ENCODE data around the gene RXRA.

DNA sequence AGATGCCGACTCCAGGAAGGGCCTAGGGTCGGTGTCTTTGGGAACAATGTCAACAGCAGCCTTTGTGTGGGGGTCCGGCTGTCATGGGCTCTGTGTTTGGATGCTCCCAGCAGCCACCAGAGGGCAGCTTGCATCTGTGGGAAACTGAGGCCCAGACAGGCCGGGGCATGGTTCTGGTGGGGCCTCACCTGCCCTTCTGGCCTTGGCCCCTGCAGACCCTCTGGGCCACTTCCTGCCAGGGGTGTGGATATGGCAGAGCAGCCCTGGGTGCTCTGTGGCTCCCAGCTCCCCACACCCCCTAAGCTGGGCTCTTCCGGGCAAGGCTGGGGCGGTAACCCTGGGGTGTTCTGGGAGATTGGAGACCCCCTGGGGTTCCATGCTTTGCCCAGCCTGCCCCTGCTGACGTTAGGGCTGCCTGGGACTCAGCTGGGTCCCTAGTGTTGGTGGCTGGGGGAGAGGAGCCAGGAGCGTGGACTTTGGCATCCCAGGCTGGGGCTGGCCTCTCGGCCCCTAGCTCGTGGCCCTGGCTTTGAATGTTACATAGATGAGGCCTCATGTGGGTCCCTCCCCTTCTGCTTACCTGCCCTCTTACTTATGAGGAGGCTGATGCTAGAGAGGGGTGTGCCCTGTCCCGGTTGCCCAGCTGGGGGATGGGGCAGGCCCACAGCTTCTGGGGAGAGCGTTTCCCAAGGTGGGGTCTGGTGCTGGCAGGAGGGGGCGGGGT is 38.3 kb downstream of the RXRA start:
- TF ChIP-seq CTCF (IDR thresholded peaks at IDR 0.05 in 8 of 11, conservative IDR thresholded peaks at IDR 0.05 in 3 of 11), result peak in 6 of 11 experiments; percentile 14 to 45 (median 28)
- no peak for TF ChIP-seq POLR2A (IDR thresholded peaks at IDR 0.05)
- no peak for TF ChIP-seq POLR2AphosphoS5 (IDR thresholded peaks at IDR 0.05)

Data from spleen (tissue), 7 donors.